MCF 10A (cell line): Measurements from ENCODE around the gene SMAD9. TPM values are rescaled to one million over a fixed set of nuclear protein-coding genes. Genes with fewer than 3 reads are reported as not detected.

Experiments used
- BruUV-seq: library from RNA; stranded (reverse); fragments of 400-500 nt; replicated peaks from 2 replicates; lab custom pipeline; 2021; lab: Mats Ljungman, UMichigan
- CTCF ChIA-PET: fragments of 300-600 bp; sonication (Branson Sonifier 250); formaldehyde crosslinking; extraction: SDS; loops from one replicate; lab custom pipeline; 2021; ENCODE audit warnings: antibody characterized with exemption, inconsistent platforms; lab: Yijun Ruan, JAX
- POLR2A ChIA-PET: fragments of 300-600, 350-650 bp; sonication (Branson Sonifier 250); formaldehyde crosslinking; extraction: SDS; loops from one replicate; lab custom pipeline; 2020; ENCODE audit warnings: antibody characterized with exemption, inconsistent platforms; lab: Yijun Ruan, JAX
- DNase-seq: peaks from one replicate; pipeline ENCODE4 v3.0.0-alpha.2; 2018; ENCODE audit not compliant: unreplicated experiment
- H3K27ac Mint-ChIP-seq: one replicate; pipeline ENCODE4 v1.8.0; 2022; ENCODE audit warnings: mild to moderate bottlenecking, low read depth, mixed read lengths; ENCODE audit not compliant: unreplicated experiment
- H3K27me3 Mint-ChIP-seq: one replicate; pipeline ENCODE4 v1.8.0; 2022; ENCODE audit warnings: mixed read lengths; ENCODE audit not compliant: insufficient read depth, unreplicated experiment
- H3K36me3 Mint-ChIP-seq: one replicate; pipeline ENCODE4 v1.8.0; 2022; ENCODE audit warnings: mild to moderate bottlenecking, moderate library complexity, mixed read lengths; ENCODE audit not compliant: insufficient read depth, unreplicated experiment
- H3K4me1 Mint-ChIP-seq: one replicate; pipeline ENCODE4 v1.8.0; 2022; ENCODE audit warnings: mixed read lengths; ENCODE audit not compliant: insufficient read depth, unreplicated experiment
- H3K4me3 Mint-ChIP-seq: one replicate; pipeline ENCODE4 v1.8.0; 2022; ENCODE audit warnings: mild to moderate bottlenecking, moderate library complexity, mixed read lengths; ENCODE audit not compliant: unreplicated experiment
- H3K9me3 Mint-ChIP-seq: one replicate; pipeline ENCODE4 v1.8.0; 2022; ENCODE audit warnings: mixed read lengths; ENCODE audit not compliant: unreplicated experiment
- CTCF ChIP-seq: fragments of 200-600 bp; IDR thresholded peaks from one replicate; pipeline ENCODE4 v1.8.0; 2022; ENCODE audit warnings: antibody characterized with exemption, mild to moderate bottlenecking; ENCODE audit not compliant: unreplicated experiment
- intact Hi-C: fragments of 100-400 bp; cut with micrococcal nuclease; formaldehyde crosslinking; loops from 2 replicates; pipeline ENCODE4 v1.14.1; 2022
- total RNA-seq: library from RNA; stranded (reverse); gene quantifications from 2 replicates; pipeline ENCODE4 v1.2.3, GENCODE V29; 2022

The SMAD9 gene
- total RNA-seq, 1 experiment from 2014 or later: 1.6 TPM

GRCh38 chr13:36858290-36858689 lies 61.7 kb downstream of the SMAD9 start:
- H3K4me3 Mint-ChIP-seq: no peak overlapping the region
- ChIA-PET CTCF (interaction anchor here (0.6 to 9.1 kb wide), 45 partner anchors 8 to 1972 kb away, joined by 3 to 141 read pairs (median 3); no protein-coding TSS in a partner anchor), POLR2A (interaction anchor here (0.6 to 1.4 kb wide), 4 partner anchors 60 to 141 kb away, joined by 3 to 10 read pairs (median 4); partner anchors contain the start of gene ALG5)
- no peaks in the 10 kb centered on the region for H3K27me3 Mint-ChIP-seq
- peak; percentile 39 for TF ChIP-seq CTCF
- no peaks in the 10 kb centered on the region for H3K9me3 Mint-ChIP-seq
- peak; percentile 70 for DNase-seq
- H3K27ac Mint-ChIP-seq: no peak overlapping the region
- intact Hi-C loops: loop anchor here (1.0 to 5.0 kb wide), 2 partner anchors 123 to 209 kb away; no protein-coding TSS in a partner anchor
- H3K36me3 Mint-ChIP-seq: no peaks in the 10 kb centered on the region
- H3K4me1 Mint-ChIP-seq: no peaks in the 10 kb centered on the region
- BruUV-seq: no TSS peak

- H3K36me3 Mint-ChIP-seq: no peaks in the 10 kb centered on the region
- no peaks in the 10 kb centered on the region for H3K9me3 Mint-ChIP-seq
- POLR2A ChIA-PET: no interaction called here
- no peak overlapping the region for H3K27ac Mint-ChIP-seq
- H3K27me3 Mint-ChIP-seq: no peaks in the 10 kb centered on the region
- intact Hi-C loops: loop anchor here (5.0 kb wide), 1 partner anchor 210 kb away; no protein-coding TSS in a partner anchor
- no peak for DNase-seq
- H3K4me1 Mint-ChIP-seq: no peaks in the 10 kb centered on the region
- CTCF ChIA-PET: interaction anchor here (0.7 to 9.1 kb wide), 10 partner anchors 11 to 663 kb away, joined by 4 to 141 read pairs (median 8); no protein-coding TSS in a partner anchor
- no TSS peak for BruUV-seq
- TF ChIP-seq CTCF: no peak
- no peak overlapping the region for H3K4me3 Mint-ChIP-seq
Measured at GRCh38 chr13:36857253-36857652, 62.8 kb downstream of the SMAD9 start.

- no peaks in the 10 kb centered on the region for H3K9me3 Mint-ChIP-seq
- POLR2A ChIA-PET: interaction anchor here (0.6 to 1.2 kb wide), 2 partner anchors 8 to 184 kb away, joined by 3 read pairs; no protein-coding TSS in a partner anchor
- no peaks in the 10 kb centered on the region for H3K36me3 Mint-ChIP-seq
- no peak overlapping the region for H3K4me3 Mint-ChIP-seq
- no peak overlapping the region for H3K27ac Mint-ChIP-seq
- DNase-seq: peak; percentile 38
- intact Hi-C loops: no loop called here
- CTCF ChIA-PET: interaction anchor here (0.6 to 2.9 kb wide), 4 partner anchors 8 to 1507 kb away, joined by 3 to 18 read pairs (median 4); no protein-coding TSS in a partner anchor
- H3K27me3 Mint-ChIP-seq: no peaks in the 10 kb centered on the region
- BruUV-seq: no TSS peak
- H3K4me1 Mint-ChIP-seq: no peaks in the 10 kb centered on the region
- no peak for TF ChIP-seq CTCF
Measured at GRCh38 chr13:36850790-36851438, 69.1 kb downstream of the SMAD9 start.
